Choroid plexus epithelial cell (primary cell): ENCODE results near the gene DIP2A.

Experiments
- DNase-seq: peaks from one replicate; pipeline ENCODE4 v3.0.0-alpha.2; 2010; ENCODE audit warnings: low read depth
- H3K4me3 ChIP-seq: 2 replicates; pipeline ENCODE4 v1.5.1; 2011; ENCODE audit warnings: low read depth, mild to moderate bottlenecking, control low read depth, low read length, moderate library complexity
- CTCF ChIP-seq: conservative IDR thresholded peaks from 2 replicates; pipeline ENCODE4 v1.5.1; 2011; ENCODE audit warnings: low read depth, mild to moderate bottlenecking, control low read depth, inconsistent platforms, low read length, moderate library complexity

Gene DIP2A

GRCh38 chr21:46412521-46413364 lies 45.9 kb upstream of the DIP2A start:
- no peak for TF ChIP-seq CTCF
- H3K4me3 ChIP-seq: no peak overlapping the region
- no peak for DNase-seq

- no peak for DNase-seq
- TF ChIP-seq CTCF: no peak
- no peak overlapping the region for H3K4me3 ChIP-seq
These were observed 45.4 kb upstream of the DIP2A start for GRCh38 chr21:46413365-46413696.

- no peak overlapping the region for H3K4me3 ChIP-seq
- TF ChIP-seq CTCF: no peak
These were observed 43.8 kb upstream of the DIP2A start for GRCh38 chr21:46414965-46415275.

GRCh38 chr21:46416551-46416950 lies 42.1 kb upstream of the DIP2A start:
- no peak overlapping the region for H3K4me3 ChIP-seq
- no peak for TF ChIP-seq CTCF
- no peak for DNase-seq

More at GRCh38 chr21:46414965-46415275, 43.8 kb upstream of the DIP2A start:
- DNase-seq: no peak

GRCh38 chr21:46418265-46418946 lies 40.3 kb upstream of the DIP2A start:
- no peak for TF ChIP-seq CTCF
- no peak overlapping the region for H3K4me3 ChIP-seq
- no peak for DNase-seq

GRCh38 chr21:46420241-46421190 lies 38.2 kb upstream of the DIP2A start:
- peak; percentile 9 for TF ChIP-seq CTCF
- no peak overlapping the region for H3K4me3 ChIP-seq
- DNase-seq: no peak
